CD14-positive monocyte (primary cell): ENCODE data around the gene SIAH3. TPM values are rescaled to one million over a fixed set of nuclear protein-coding genes. Genes with fewer than 3 reads are reported as not detected.

Experiments used
- DNase-seq, 3 donors: peaks; one replicate each; pipeline ENCODE4 v3.0.0-alpha.2; 2011 to 2022
- H2AFZ ChIP-seq: 2 replicates; pipeline ENCODE4 v1.6.0; 2012; ENCODE audit warnings: mild to moderate bottlenecking, low read depth, low read length, inconsistent platforms; ENCODE audit not compliant: insufficient read depth, poor library complexity, severe bottlenecking
- H3K27ac ChIP-seq, 2 donors: 1 replicate in 1 of 2; 2 replicates in 1 of 2; pipeline ENCODE4 v1.5.1; 2012 to 2013; ENCODE audit warnings: low read length in 2 of 2, control low read depth in 1 of 2, inconsistent platforms in 1 of 2, low read depth in 1 of 2, mild to moderate bottlenecking in 1 of 2
- H3K27me3 ChIP-seq, 2 donors: one replicate each; pipeline versions ENCODE4 v1.6.0 to v1.6.1; 2011 to 2013; ENCODE audit warnings: low read length in 2 of 2; ENCODE audit not compliant: control insufficient read depth in 2 of 2, insufficient read depth in 2 of 2
- H3K36me3 ChIP-seq, 2 donors: replicated peaks in 1 of 2; 1 replicate in 1 of 2; 2 replicates in 1 of 2; pipeline versions ENCODE4 v1.5.1 to v1.6.1; 2012 to 2013; ENCODE audit warnings: low read length in 2 of 2, control low read depth in 1 of 2, inconsistent platforms in 1 of 2, mild to moderate bottlenecking in 1 of 2; ENCODE audit not compliant: insufficient read depth in 2 of 2, control insufficient read depth in 1 of 2
- H3K4me1 ChIP-seq, 2 donors: 1 replicate in 1 of 2; 2 replicates in 1 of 2; pipeline versions ENCODE4 v1.5.1 to v1.6.1; 2012 to 2013; ENCODE audit warnings: low read length in 2 of 2, control low read depth in 1 of 2, inconsistent platforms in 1 of 2, mild to moderate bottlenecking in 1 of 2, moderate library complexity in 1 of 2; ENCODE audit not compliant: insufficient read depth in 2 of 2, control insufficient read depth in 1 of 2
- H3K4me2 ChIP-seq: replicated peaks from 2 replicates; pipeline ENCODE3; 2012; ENCODE audit warnings: low read length, moderate library complexity, mild to moderate bottlenecking; ENCODE audit not compliant: poor library complexity, severe bottlenecking; ENCODE audit errors: extremely low read depth
- H3K4me3 ChIP-seq, 3 experiments: fragments of 200-600 bp in 1 of 3; sonication (generic) in 1 of 3; replicated peaks in 1 of 3; 1 replicate in 2 of 3; 2 replicates in 1 of 3; pipeline ENCODE4 v1.5.1; 2011 to 2013; ENCODE audit warnings: low read length in 3 of 3, mild to moderate bottlenecking in 3 of 3, control low read depth in 2 of 3, low read depth in 2 of 3, inconsistent platforms in 1 of 3, moderate library complexity in 1 of 3
- H3K79me2 ChIP-seq: 2 replicates; pipeline ENCODE4 v1.6.0; 2012; ENCODE audit warnings: mild to moderate bottlenecking, control low read depth, inconsistent platforms, low read length, moderate library complexity; ENCODE audit not compliant: insufficient read depth
- H3K9ac ChIP-seq: 2 replicates; pipeline ENCODE4 v1.6.0; 2017; ENCODE audit warnings: low read length, mild to moderate bottlenecking; ENCODE audit not compliant: insufficient read depth, poor library complexity, severe bottlenecking
- H3K9me3 ChIP-seq, 2 donors: replicated peaks in 1 of 2; 1 replicate in 1 of 2; 2 replicates in 1 of 2; pipeline versions ENCODE4 v1.5.1 to v1.6.1; 2012 to 2013; ENCODE audit warnings: low read length in 2 of 2, control low read depth in 1 of 2; ENCODE audit not compliant: control insufficient read depth in 1 of 2, insufficient read depth in 1 of 2
- H4K20me1 ChIP-seq: 2 replicates; pipeline ENCODE4 v1.6.0; 2012; ENCODE audit warnings: mild to moderate bottlenecking, low read length, control low read depth, moderate library complexity; ENCODE audit not compliant: insufficient read depth
- H3K27ac Mint-ChIP-seq, 7 donors: one replicate each; pipeline ENCODE4 v1.8.0; 2020; ENCODE audit warnings: mild to moderate bottlenecking in 7 of 7, mixed read lengths in 7 of 7, moderate library complexity in 6 of 7, inconsistent platforms in 2 of 7
- H3K27me3 Mint-ChIP-seq, 3 donors: one replicate each; pipeline ENCODE4 v1.8.0; 2021 to 2022; ENCODE audit warnings: low read depth in 3 of 3, mild to moderate bottlenecking in 3 of 3, mixed read lengths in 3 of 3, moderate library complexity in 3 of 3, inconsistent platforms in 1 of 3
- H3K36me3 Mint-ChIP-seq, 2 donors: one replicate each; pipeline ENCODE4 v1.8.0; 2020; ENCODE audit warnings: mixed read lengths in 2 of 2, inconsistent platforms in 1 of 2, mild to moderate bottlenecking in 1 of 2
- H3K4me1 Mint-ChIP-seq: one replicate; pipeline ENCODE4 v1.8.0; 2020; ENCODE audit warnings: mild to moderate bottlenecking, mixed read lengths
- H3K4me3 Mint-ChIP-seq, 2 donors: one replicate each; pipeline ENCODE4 v1.8.0; 2020; ENCODE audit warnings: mild to moderate bottlenecking in 2 of 2, mixed read lengths in 2 of 2, moderate library complexity in 1 of 2
- H3K9me3 Mint-ChIP-seq, 7 donors: one replicate each; pipeline ENCODE4 v1.8.0; 2020 to 2022; ENCODE audit warnings: mixed read lengths in 7 of 7, mild to moderate bottlenecking in 6 of 7, moderate library complexity in 6 of 7, inconsistent platforms in 2 of 7
- CTCF ChIP-seq: fragments of 200-600 bp; IDR thresholded peaks from one replicate; pipeline ENCODE4 v1.8.0; 2022; ENCODE audit warnings: antibody characterized with exemption, mild to moderate bottlenecking
- WGBS: methylation state at CpG from one replicate; pipeline ENCODE4 v1.1.5; 2013; ENCODE audit warnings: missing lambda C conversion rate; ENCODE audit not compliant: insufficient coverage; 5-methylcytosine and 5-hydroxymethylcytosine counted together
- intact Hi-C, 2 donors: fragments of 100-400 bp; cut with micrococcal nuclease; formaldehyde crosslinking; loops; one replicate each; pipeline versions ENCODE4 v1.15.0 to v1.15.1; 2023
- polyA plus RNA-seq, 3 donors: library from polyadenylated mRNA; depleted of rRNA in 1 of 3; unstranded in 2 of 3; stranded (reverse) in 1 of 3; fragments of 300-500 nt in 2 of 3; fragments of >200 nt in 1 of 3; fragmentation: Illumina TruSeq in 2 of 3; gene quantifications; 1 replicate in 2 of 3; 2 replicates in 1 of 3; pipeline ENCODE4 v1.2.3, GENCODE V29; 2012 to 2021

SIAH3 gene
- polyA plus RNA-seq, 3 donors = not detected

- Mint-ChIP-seq H3K9me3 (peaks cover 0 to 4% (median 0%) of the 10 kb centered on the region in 7 donors), H3K4me1 (peaks cover 2% of the 10 kb centered on the region), H3K36me3 (no peaks in the 10 kb centered on the region), H3K27me3 (peaks cover 1 to 8% (median 1%) of the 10 kb centered on the region in 3 donors), H3K4me3 (no peak overlapping the region), H3K27ac (no peak overlapping the region)
- WGBS = no CpG with 5 or more reads among the region's 2 CpGs
- no peaks in the 10 kb centered on the region for H3K79me2 ChIP-seq
- H3K9me3 ChIP-seq = no peaks in the 10 kb centered on the region
- no peaks in the 10 kb centered on the region for H3K27me3 ChIP-seq
- intact Hi-C loops = no loop called here
- H3K9ac ChIP-seq = no peak overlapping the region
- H3K4me3 ChIP-seq = no peak overlapping the region
- H3K27ac ChIP-seq = no peak overlapping the region
- H4K20me1 ChIP-seq = no peaks in the 10 kb centered on the region
- no peak overlapping the region for H2AFZ ChIP-seq
- no peak for TF ChIP-seq CTCF
- H3K4me1 ChIP-seq = no peaks in the 10 kb centered on the region
- no peak for DNase-seq
- no peaks in the 10 kb centered on the region for H3K36me3 ChIP-seq
- H3K4me2 ChIP-seq = no peak overlapping the region
Measured at GRCh38 chr13:45895881-45896280, 44.3 kb upstream of the SIAH3 start.

- Histone ChIP-seq H3K27ac (no peak overlapping the region), H3K9ac (no peak overlapping the region), H2AFZ (no peak overlapping the region), H3K27me3 (no peaks in the 10 kb centered on the region), H3K4me1 (no peaks in the 10 kb centered on the region), H4K20me1 (no peaks in the 10 kb centered on the region), H3K4me3 (no peak overlapping the region), H3K4me2 (no peak overlapping the region), H3K79me2 (no peaks in the 10 kb centered on the region), H3K9me3 (no peaks in the 10 kb centered on the region), H3K36me3 (no peaks in the 10 kb centered on the region)
- Mint-ChIP-seq H3K4me3 (no peak overlapping the region), H3K27ac (no peak overlapping the region), H3K27me3 (peaks cover 0 to 8% (median 1%) of the 10 kb centered on the region in 3 donors), H3K9me3 (peaks cover 0 to 4% (median 0%) of the 10 kb centered on the region in 7 donors), H3K4me1 (peaks cover 2% of the 10 kb centered on the region), H3K36me3 (no peaks in the 10 kb centered on the region)
- no peak for TF ChIP-seq CTCF
- DNase-seq = no peak
- intact Hi-C loops = no loop called here
Measured at GRCh38 chr13:45892513-45892912, 41.0 kb upstream of the SIAH3 start.
